CD4-positive, CD25-positive, alpha-beta regulatory T cell (primary cell): ENCODE results near the gene SPTY2D1. TPM values are rescaled to one million over a fixed set of nuclear protein-coding genes. Genes with fewer than 3 reads are reported as not detected.
A peak's percentile ranks its signal among the peaks of the same experiment; 100 is the strongest.
"Not testable (repeated sequence)": the region's sequence is repeated elsewhere in the genome, so short reads cannot be mapped to it uniquely, and the experiment has no call there.

Experiments used
- ATAC-seq, 2 donors: fragments of 150-1000 bp; cut with Tn5 transposase; one replicate each; pipeline ENCODE4 v1.10.0; 2021; ENCODE audit warnings: low read depth in 2 of 2, moderate number of reproducible peaks in 2 of 2, moderate library complexity in 1 of 2
- DNase-seq, 3 donors: peaks; one replicate each; pipeline versions ENCODE4 v3.0.0 to v3.0.0-alpha.2; 2012 to 2022; ENCODE audit warnings: mixed read lengths in 1 of 3
- H3K27ac ChIP-seq: one replicate; pipeline ENCODE4 v1.7.0; 2013; ENCODE audit warnings: mild to moderate bottlenecking, low read length; ENCODE audit not compliant: insufficient read depth, poor library complexity, severe bottlenecking
- H3K27me3 ChIP-seq: one replicate; pipeline ENCODE4 v1.7.0; 2013; ENCODE audit warnings: low read length; ENCODE audit not compliant: control insufficient read depth, insufficient read depth
- H3K36me3 ChIP-seq: one replicate; pipeline ENCODE4 v1.7.0; 2013; ENCODE audit warnings: mild to moderate bottlenecking, low read length, moderate library complexity; ENCODE audit not compliant: control insufficient read depth, insufficient read depth
- H3K4me1 ChIP-seq: 2 replicates; pipeline ENCODE4 v1.7.0; 2013; ENCODE audit warnings: mild to moderate bottlenecking, low read length; ENCODE audit not compliant: insufficient read depth, control insufficient read depth, poor library complexity, severe bottlenecking
- H3K4me3 ChIP-seq: one replicate; pipeline ENCODE4 v1.7.0; 2013; ENCODE audit warnings: low read depth, mild to moderate bottlenecking, low read length, moderate library complexity
- H3K9me3 ChIP-seq, 2 experiments: 1 replicate in 1 of 2; 2 replicates in 1 of 2; pipeline ENCODE4 v1.7.0; 2013; ENCODE audit warnings: low read length in 2 of 2, mild to moderate bottlenecking in 1 of 2, moderate library complexity in 1 of 2; ENCODE audit not compliant: control insufficient read depth in 2 of 2
- H3K27ac Mint-ChIP-seq, 3 donors: one replicate each; pipeline ENCODE4 v1.8.0; 2020 to 2022; ENCODE audit warnings: mild to moderate bottlenecking in 3 of 3, mixed read lengths in 3 of 3, moderate library complexity in 2 of 3
- H3K27me3 Mint-ChIP-seq: one replicate; pipeline ENCODE4 v1.8.0; 2022; ENCODE audit warnings: mild to moderate bottlenecking, mixed read lengths
- H3K36me3 Mint-ChIP-seq: one replicate; pipeline ENCODE4 v1.8.0; 2020; ENCODE audit warnings: mixed read lengths
- H3K4me1 Mint-ChIP-seq, 4 donors: one replicate each; pipeline ENCODE4 v1.8.0; 2020 to 2022; ENCODE audit warnings: mixed read lengths in 4 of 4, mild to moderate bottlenecking in 1 of 4
- H3K4me3 Mint-ChIP-seq, 4 donors: one replicate each; pipeline ENCODE4 v1.8.0; 2020 to 2022; ENCODE audit warnings: mild to moderate bottlenecking in 4 of 4, mixed read lengths in 4 of 4, moderate library complexity in 3 of 4
- H3K9me3 Mint-ChIP-seq, 7 donors: one replicate each; pipeline ENCODE4 v1.8.0; 2020 to 2022; ENCODE audit warnings: mixed read lengths in 7 of 7, mild to moderate bottlenecking in 3 of 7, moderate library complexity in 2 of 7
- polyA plus RNA-seq, 4 donors: library from polyadenylated mRNA; unstranded; fragments of 300-500 nt; fragmentation: Illumina TruSeq; gene quantifications; one replicate each; pipeline ENCODE4 v1.2.3, GENCODE V29; 2021
- total RNA-seq: library from RNA; stranded (reverse); gene quantifications from one replicate; pipeline ENCODE4 v1.2.3, GENCODE V29; 2022

Gene SPTY2D1
- 62.0 TPM for total RNA-seq
- 10 to 100 TPM; 11.2 to 13.5 (median 12.6) TPM for polyA plus RNA-seq

GRCh38 chr11:18634140-18635032 is at the start of gene SPTY2D1:
Gene SPTY2D1 (minus strand): TSS chr11:18634342. CDS start chr11:18634257, 85 bp downstream.
- Mint-ChIP-seq H3K4me1 (peaks cover 10 to 42% (median 26%) of the 10 kb centered on the region in 4 donors), H3K4me3 (peak within 1 kb of the TSS; percentile 91 to 98 (median 96)), H3K27me3 (no peaks in the 10 kb centered on the region), H3K27ac (peak within 1 kb of the TSS; percentile 92 to 100 (median 100)), H3K9me3 (peaks cover 0 to 1% (median 0%) of the 10 kb centered on the region in 7 donors), H3K36me3 (no peaks in the 10 kb centered on the region)
- Histone ChIP-seq H3K9me3 (no peaks in the 10 kb centered on the region), H3K27me3 (no peaks in the 10 kb centered on the region), H3K27ac (peak within 1 kb of the TSS; percentile 93), H3K4me1 (peaks cover 23% of the 10 kb centered on the region), H3K36me3 (no peaks in the 10 kb centered on the region), H3K4me3 (peak within 1 kb of the TSS; percentile 98)
- DNase-seq (peak; percentile 98 to 100 (median 99)), ATAC-seq (peak; percentile 95 to 98)

GRCh38 chr11:18682466-18682865 is 48.3 kb upstream of the SPTY2D1 start:
- Histone ChIP-seq H3K27me3 (peaks cover 3% of the 10 kb centered on the region), H3K4me1 (no peaks in the 10 kb centered on the region), H3K4me3 (no peak overlapping the region), H3K9me3 (no peaks in the 10 kb centered on the region), H3K27ac (no peak overlapping the region), H3K36me3 (no peaks in the 10 kb centered on the region)
- H3K9me3 Mint-ChIP-seq, result no peaks in the 10 kb centered on the region
- no peak overlapping the region for H3K4me3 Mint-ChIP-seq
- H3K27ac Mint-ChIP-seq, result no peak overlapping the region
- peaks cover 0 to 3% (median 3%) of the 10 kb centered on the region in 4 donors for H3K4me1 Mint-ChIP-seq
- ATAC-seq (no peak), DNase-seq (no peak)
- peaks cover 13% of the 10 kb centered on the region for H3K27me3 Mint-ChIP-seq
- no peaks in the 10 kb centered on the region for H3K36me3 Mint-ChIP-seq

GRCh38 chr11:18681949-18682348 is 47.8 kb upstream of the SPTY2D1 start:
- H3K9me3 Mint-ChIP-seq, H3K36me3 ChIP-seq, H3K27ac ChIP-seq, H3K4me1 ChIP-seq, ATAC-seq, H3K4me3 Mint-ChIP-seq, H3K4me3 ChIP-seq, DNase-seq, H3K27me3 ChIP-seq, H3K27ac Mint-ChIP-seq, H3K9me3 ChIP-seq, H3K4me1 Mint-ChIP-seq, H3K36me3 Mint-ChIP-seq: not testable (repeated sequence)
- peaks cover 12% of the 10 kb centered on the region for H3K27me3 Mint-ChIP-seq

GRCh38 chr11:18677560-18677959 is 43.4 kb upstream of the SPTY2D1 start:
- Mint-ChIP-seq H3K4me1 (peaks cover under 1 to 13% (median 4%) of the 10 kb centered on the region in 4 donors), H3K4me3 (no peak overlapping the region), H3K27me3 (no peaks in the 10 kb centered on the region), H3K27ac (no peak overlapping the region), H3K9me3 (no peaks in the 10 kb centered on the region), H3K36me3 (no peaks in the 10 kb centered on the region)
- H3K27me3 ChIP-seq, result no peaks in the 10 kb centered on the region
- H3K9me3 ChIP-seq, result no peaks in the 10 kb centered on the region
- no peaks in the 10 kb centered on the region for H3K36me3 ChIP-seq
- H3K27ac ChIP-seq, result no peak overlapping the region
- H3K4me1 ChIP-seq, result peaks cover 4% of the 10 kb centered on the region
- ATAC-seq, result no peak
- no peak overlapping the region for H3K4me3 ChIP-seq
- no peak for DNase-seq

GRCh38 chr11:18676803-18677202 is 42.7 kb upstream of the SPTY2D1 start:
- peaks cover 2 to 20% (median 9%) of the 10 kb centered on the region in 4 donors for H3K4me1 Mint-ChIP-seq
- no peak overlapping the region for H3K27ac Mint-ChIP-seq
- Histone ChIP-seq H3K4me1 (peaks cover 7% of the 10 kb centered on the region), H3K27me3 (no peaks in the 10 kb centered on the region), H3K27ac (no peak overlapping the region), H3K9me3 (no peaks in the 10 kb centered on the region), H3K36me3 (no peaks in the 10 kb centered on the region), H3K4me3 (no peak overlapping the region)
- DNase-seq (no peak), ATAC-seq (no peak)
- no peaks in the 10 kb centered on the region for H3K9me3 Mint-ChIP-seq
- H3K36me3 Mint-ChIP-seq, result no peaks in the 10 kb centered on the region
- no peak overlapping the region for H3K4me3 Mint-ChIP-seq
- H3K27me3 Mint-ChIP-seq, result no peaks in the 10 kb centered on the region

- H3K4me3 ChIP-seq, result peak overlapping the region; percentile 7
- H3K27ac Mint-ChIP-seq, result peak overlapping the region; percentile 95 to 98 (median 97)
- H3K27me3 ChIP-seq, H3K36me3 Mint-ChIP-seq, H3K36me3 ChIP-seq, H3K27me3 Mint-ChIP-seq, H3K9me3 ChIP-seq, H3K9me3 Mint-ChIP-seq: not testable (repeated sequence)
- peaks cover 24% of the 10 kb centered on the region for H3K4me1 ChIP-seq
- peak overlapping the region; percentile 40 to 86 (median 62) for H3K4me3 Mint-ChIP-seq
- H3K27ac ChIP-seq, result peak overlapping the region; percentile 69
- ATAC-seq (peak; percentile 100), DNase-seq (peak; percentile 30 to 86 (median 85))
- peaks cover 15 to 47% (median 27%) of the 10 kb centered on the region in 4 donors for H3K4me1 Mint-ChIP-seq
Observed at GRCh38 chr11:18672209-18672608, 38.1 kb upstream of the SPTY2D1 start.

- Mint-ChIP-seq H3K27ac (peak overlapping the region in 2 of 3 donors; percentile 87 to 94), H3K4me3 (peak overlapping the region in 3 of 4 donors; percentile 24 to 60 (median 43)), H3K9me3 (no peaks in the 10 kb centered on the region), H3K27me3 (peaks cover 12% of the 10 kb centered on the region), H3K36me3 (no peaks in the 10 kb centered on the region), H3K4me1 (peaks cover 15 to 50% (median 27%) of the 10 kb centered on the region in 4 donors)
- Histone ChIP-seq H3K4me1 (peaks cover 24% of the 10 kb centered on the region), H3K27me3 (no peaks in the 10 kb centered on the region), H3K27ac (no peak overlapping the region), H3K36me3 (no peaks in the 10 kb centered on the region), H3K9me3 (no peaks in the 10 kb centered on the region), H3K4me3 (no peak overlapping the region)
- no peak for DNase-seq
- ATAC-seq, result no peak
Observed at GRCh38 chr11:18671246-18671645, 37.1 kb upstream of the SPTY2D1 start.
